ENCODE data around the gene ERVH48-1. TPM values are rescaled to one million over a fixed set of nuclear protein-coding genes. Genes with fewer than 3 reads are reported as not detected.
"Not testable (repeated sequence)": the region's sequence is repeated elsewhere in the genome, so short reads cannot be mapped to it uniquely, and the experiment has no call there.

The ERVH48-1 gene
- total RNA-seq, 1 donor from 2014 or later, result not detected

DNA sequence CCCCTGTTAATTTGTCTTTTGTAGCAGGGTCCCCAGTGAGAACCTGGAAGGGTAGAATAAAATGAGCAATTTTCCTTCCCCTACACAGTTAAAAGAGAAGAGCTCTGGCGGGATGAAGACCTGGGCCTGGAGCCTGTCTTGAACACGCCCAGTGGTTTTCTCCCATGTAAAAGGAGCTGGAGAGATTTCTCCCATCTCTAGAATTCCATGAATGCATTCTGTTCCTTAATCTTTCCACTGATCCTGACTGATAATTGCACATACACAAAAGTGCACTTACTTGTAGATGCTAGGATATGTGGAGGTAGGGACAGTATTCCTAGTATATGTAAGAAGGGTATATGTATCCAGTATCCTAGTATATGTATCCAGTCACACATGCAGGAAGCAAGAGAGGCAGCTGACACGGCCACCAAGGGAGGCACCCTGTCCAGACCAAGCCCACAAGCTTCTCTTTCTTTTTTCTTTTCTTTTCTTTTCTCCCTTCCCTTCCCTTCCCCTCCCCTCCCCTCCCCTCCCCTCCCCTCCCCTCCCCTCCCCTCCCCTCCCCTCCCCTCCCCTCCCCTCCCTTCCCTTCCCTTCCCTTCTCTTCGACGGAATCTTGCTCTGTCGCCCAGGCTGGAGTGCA, 37.1 kb upstream of the ERVH48-1 start:
- no peak overlapping the region for H3K27ac ChIP-seq
- no peak overlapping the region for H3K4me3 ChIP-seq
- no peaks in the 10 kb centered on the region for H3K4me1 ChIP-seq
- TF ChIP-seq, protein P1, sequence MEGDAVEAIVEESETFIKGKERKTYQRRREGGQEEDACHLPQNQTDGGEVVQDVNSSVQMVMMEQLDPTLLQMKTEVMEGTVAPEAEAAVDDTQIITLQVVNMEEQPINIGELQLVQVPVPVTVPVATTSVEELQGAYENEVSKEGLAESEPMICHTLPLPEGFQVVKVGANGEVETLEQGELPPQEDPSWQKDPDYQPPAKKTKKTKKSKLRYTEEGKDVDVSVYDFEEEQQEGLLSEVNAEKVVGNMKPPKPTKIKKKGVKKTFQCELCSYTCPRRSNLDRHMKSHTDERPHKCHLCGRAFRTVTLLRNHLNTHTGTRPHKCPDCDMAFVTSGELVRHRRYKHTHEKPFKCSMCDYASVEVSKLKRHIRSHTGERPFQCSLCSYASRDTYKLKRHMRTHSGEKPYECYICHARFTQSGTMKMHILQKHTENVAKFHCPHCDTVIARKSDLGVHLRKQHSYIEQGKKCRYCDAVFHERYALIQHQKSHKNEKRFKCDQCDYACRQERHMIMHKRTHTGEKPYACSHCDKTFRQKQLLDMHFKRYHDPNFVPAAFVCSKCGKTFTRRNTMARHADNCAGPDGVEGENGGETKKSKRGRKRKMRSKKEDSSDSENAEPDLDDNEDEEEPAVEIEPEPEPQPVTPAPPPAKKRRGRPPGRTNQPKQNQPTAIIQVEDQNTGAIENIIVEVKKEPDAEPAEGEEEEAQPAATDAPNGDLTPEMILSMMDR (IDR thresholded peaks at IDR 0.05), result no peak
- intact Hi-C loops (cut with DNase I), result no loop called here
- ATAC-seq (no peak), DNase-seq (no peak)
- H3K27me3 ChIP-seq (ENCODE audit: low read depth), result no peaks in the 10 kb centered on the region
- H3K9me3 ChIP-seq, result no peaks in the 10 kb centered on the region
- no peaks in the 10 kb centered on the region for H3K36me3 ChIP-seq

DNA sequence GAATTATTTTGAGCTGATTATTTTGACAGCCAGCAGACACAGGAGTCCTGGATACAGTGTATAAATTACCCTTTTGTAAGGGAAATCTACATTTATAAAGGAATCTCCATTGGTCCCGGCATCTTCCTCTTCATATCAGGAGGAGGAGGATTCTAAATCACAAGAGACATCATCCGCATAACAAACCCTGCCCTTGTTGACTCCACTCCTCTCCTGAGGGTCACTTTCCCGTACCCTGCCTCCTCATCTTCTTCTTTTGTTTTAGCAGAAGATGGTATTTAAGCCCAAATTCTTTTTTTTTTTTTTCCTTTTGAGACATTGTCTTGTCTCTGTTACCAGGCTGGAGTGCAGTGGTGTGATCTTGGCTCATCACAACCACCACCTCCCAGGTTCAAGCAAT, 34.3 kb upstream of the ERVH48-1 start:
- ATAC-seq, result no peak
- no peak for DNase-seq
- Histone ChIP-seq H3K4me1 (no peaks in the 10 kb centered on the region), H3K9me3 (no peaks in the 10 kb centered on the region), H3K27ac (no peak overlapping the region), H3K27me3 (ENCODE audit: low read depth) (no peaks in the 10 kb centered on the region), H3K4me3 (no peak overlapping the region), H3K36me3 (no peaks in the 10 kb centered on the region)
- TF ChIP-seq, protein P1 (IDR thresholded peaks at IDR 0.05), result no peak
- intact Hi-C loops (cut with DNase I), result no loop called here

DNA sequence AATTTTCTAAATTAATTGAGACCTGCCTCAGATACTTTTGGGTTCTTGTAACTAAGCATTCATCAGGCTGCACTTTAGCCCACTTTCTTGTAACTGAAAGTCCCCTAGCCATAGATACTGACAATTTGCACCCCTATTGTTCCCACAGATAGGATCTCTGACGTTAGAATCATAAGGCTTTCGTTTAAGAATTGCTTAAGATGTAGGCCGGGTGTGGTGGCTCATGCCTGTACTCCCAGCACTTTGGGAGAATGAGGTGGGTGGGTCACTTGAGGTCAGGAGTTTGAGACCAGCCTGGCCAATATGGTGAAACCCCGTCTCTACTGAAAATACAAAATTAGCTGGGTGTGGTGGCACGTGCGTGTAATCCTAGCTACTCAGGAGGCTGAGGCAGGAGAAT, 32.7 kb upstream of the ERVH48-1 start:
- H3K36me3 ChIP-seq; H3K27me3 ChIP-seq (ENCODE audit: low read depth); ATAC-seq; DNase-seq; H3K4me3 ChIP-seq; H3K4me1 ChIP-seq; intact Hi-C loops (cut with DNase I); H3K9me3 ChIP-seq; H3K27ac ChIP-seq: not testable (repeated sequence)

- ATAC-seq (peak; percentile 36 to 98), DNase-seq (no peak)
- H3K9me3 ChIP-seq, result no peaks in the 10 kb centered on the region
- intact Hi-C loops (cut with DNase I), result no loop called here
- TF ChIP-seq, protein P1 (IDR thresholded peaks at IDR 0.05), result no peak
- no peaks in the 10 kb centered on the region for H3K27me3 ChIP-seq (ENCODE audit: low read depth)
- H3K27ac ChIP-seq, result no peak overlapping the region
- H3K36me3 ChIP-seq, result no peaks in the 10 kb centered on the region
- H3K4me3 ChIP-seq, result no peak overlapping the region
- no peaks in the 10 kb centered on the region for H3K4me1 ChIP-seq
These were observed 31.6 kb upstream of the ERVH48-1 start for GRCh38 chr21:42956824-42957630.

DNA sequence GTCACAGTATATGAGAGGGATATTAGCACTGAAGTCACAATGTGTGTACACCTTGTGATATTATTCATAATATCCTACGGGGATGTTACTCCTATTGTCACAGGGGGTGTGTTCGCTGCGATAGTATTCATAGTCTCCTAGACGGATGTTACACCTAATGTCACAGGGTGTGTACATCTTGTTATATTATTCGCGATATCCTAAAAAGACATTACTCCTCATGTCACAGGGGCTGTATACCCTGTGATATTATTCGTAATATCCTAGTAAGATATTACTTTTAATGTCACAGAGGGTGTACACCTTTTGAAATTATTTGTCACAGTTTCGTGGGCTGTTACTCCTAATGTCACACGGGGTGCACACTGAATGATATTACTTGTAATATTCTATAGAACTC, 25.8 kb upstream of the ERVH48-1 start:
- H3K4me3 ChIP-seq; ATAC-seq; intact Hi-C loops (cut with DNase I); H3K4me1 ChIP-seq; H3K36me3 ChIP-seq; DNase-seq; H3K27me3 ChIP-seq (ENCODE audit: low read depth); H3K9me3 ChIP-seq; H3K27ac ChIP-seq: not testable (repeated sequence)

- H3K27me3 ChIP-seq (ENCODE audit: low read depth); intact Hi-C loops (cut with DNase I); ATAC-seq; H3K9me3 ChIP-seq; DNase-seq; H3K27ac ChIP-seq; H3K4me1 ChIP-seq; H3K4me3 ChIP-seq; H3K36me3 ChIP-seq: not testable (repeated sequence)
These were observed 23.8 kb upstream of the ERVH48-1 start for GRCh38 chr21:42949094-42949755.

- intact Hi-C loops (cut with DNase I), result no loop called here
- no peaks in the 10 kb centered on the region for H3K27me3 ChIP-seq (ENCODE audit: low read depth)
- no peaks in the 10 kb centered on the region for H3K36me3 ChIP-seq
- H3K27ac ChIP-seq, result no peak overlapping the region
- ATAC-seq (no peak), DNase-seq (no peak)
- TF ChIP-seq, protein P1 (IDR thresholded peaks at IDR 0.05), result no peak
- H3K4me3 ChIP-seq, result no peak overlapping the region
- no peaks in the 10 kb centered on the region for H3K4me1 ChIP-seq
- no peaks in the 10 kb centered on the region for H3K9me3 ChIP-seq
These were observed 16.8 kb upstream of the ERVH48-1 start for GRCh38 chr21:42942244-42942643.

Data from lower lobe of right lung (tissue), 2 donors.